GM21529 (cell line): Measurements from ENCODE around the gene OCLN.
"Not testable (repeated sequence)": the region's sequence is repeated elsewhere in the genome, so short reads cannot be mapped to it uniquely, and the experiment has no call there.

Source experiments
- ATAC-seq: cut with Tn5 transposase; IDR thresholded peaks from one replicate; pipeline ENCODE4 v1.9.1; 2021; ENCODE audit not compliant: unreplicated experiment

Gene OCLN

GRCh38 chr5:69527128-69527770 is 34.7 kb downstream of the OCLN start:
- ATAC-seq = no peak

- no peak for ATAC-seq
These were observed 35.4 kb downstream of the OCLN start for GRCh38 chr5:69528035-69528434.

GRCh38 chr5:69528609-69529008 is 36.0 kb downstream of the OCLN start:
- ATAC-seq = no peak

GRCh38 chr5:69530561-69531405 is 38.2 kb downstream of the OCLN start:
- no peak for ATAC-seq

GRCh38 chr5:69531406-69531801 is 38.8 kb downstream of the OCLN start:
- ATAC-seq = no peak

GRCh38 chr5:69537911-69538310 is 45.3 kb downstream of the OCLN start:
- not testable (repeated sequence) for ATAC-seq

- not testable (repeated sequence) for ATAC-seq
These were observed 46.1 kb downstream of the OCLN start for GRCh38 chr5:69538735-69539134.

GRCh38 chr5:69541347-69541746 is 48.8 kb downstream of the OCLN start:
- ATAC-seq = not testable (repeated sequence)

GRCh38 chr5:69542838-69543618 is 50.4 kb downstream of the OCLN start:
- ATAC-seq = not testable (repeated sequence)

- not testable (repeated sequence) for ATAC-seq
These were observed 52.0 kb downstream of the OCLN start for GRCh38 chr5:69544602-69545001.

GRCh38 chr5:69559908-69560330 is 67.3 kb downstream of the OCLN start, which contains the start of gene GTF2H2C:
Gene GTF2H2C, plus strand, starts transcription at chr5:69560191. Its CDS starts 4,942 bp downstream, at chr5:69565133.
- peak; percentile 96 for ATAC-seq

- ATAC-seq = not testable (repeated sequence)
These were observed 68.2 kb downstream of the OCLN start for GRCh38 chr5:69560587-69561431.

- not testable (repeated sequence) for ATAC-seq
These were observed 73.6 kb downstream of the OCLN start for GRCh38 chr5:69566172-69566571.

- not testable (repeated sequence) for ATAC-seq
These were observed 75.5 kb downstream of the OCLN start for GRCh38 chr5:69568072-69568471.

GRCh38 chr5:69583356-69583755 is 90.8 kb downstream of the OCLN start:
- ATAC-seq = not testable (repeated sequence)

- ATAC-seq = not testable (repeated sequence)
These were observed 103.7 kb downstream of the OCLN start for GRCh38 chr5:69596114-69596840.

GRCh38 chr5:69601947-69602346 is 109.4 kb downstream of the OCLN start:
- ATAC-seq = peak; percentile 95

GRCh38 chr5:69606839-69607238 is 114.2 kb downstream of the OCLN start:
- not testable (repeated sequence) for ATAC-seq
